Stimulated activated CD8-positive, alpha-beta memory T cell treated with anti-CD3 and anti-CD28 coated beads, Interleukin-15, amount 100 ng/mL, for 1 hour (primary cell): ENCODE measurements around the gene IRAK1.

Experiments used
- DNase-seq: peaks from one replicate; pipeline ENCODE4 v3.0.0-alpha.2; 2020; ENCODE audit warnings: low read depth

The IRAK1 gene

GRCh38 chrX:154040307-154040756 lies 20.6 kb upstream of the IRAK1 start:
- no peak for DNase-seq

- no peak for DNase-seq
Observed at GRCh38 chrX:154039577-154039976, 19.9 kb upstream of the IRAK1 start.

GRCh38 chrX:154038656-154039055 lies 19.0 kb upstream of the IRAK1 start:
- DNase-seq, result no peak

GRCh38 chrX:154037754-154038153 lies 18.1 kb upstream of the IRAK1 start:
- DNase-seq, result no peak

GRCh38 chrX:154036513-154036912 lies 16.8 kb upstream of the IRAK1 start:
- DNase-seq, result no peak

GRCh38 chrX:154033848-154034247 lies 14.1 kb upstream of the IRAK1 start:
- DNase-seq, result no peak

- DNase-seq, result no peak
Observed at GRCh38 chrX:154032653-154033052, 13.0 kb upstream of the IRAK1 start.

- DNase-seq, result no peak
Observed at GRCh38 chrX:154032160-154032559, 12.5 kb upstream of the IRAK1 start.

- DNase-seq, result no peak
Observed at GRCh38 chrX:154030715-154031305, 11.1 kb upstream of the IRAK1 start.

GRCh38 chrX:154030266-154030665 lies 10.6 kb upstream of the IRAK1 start:
- no peak for DNase-seq

- no peak for DNase-seq
Observed at GRCh38 chrX:154029439-154029838, 9.7 kb upstream of the IRAK1 start.

GRCh38 chrX:154028502-154029184 lies 8.9 kb upstream of the IRAK1 start:
- no peak for DNase-seq

- no peak for DNase-seq
Observed at GRCh38 chrX:154027986-154028385, 8.3 kb upstream of the IRAK1 start.

GRCh38 chrX:154027022-154027402 lies 7.3 kb upstream of the IRAK1 start:
- no peak for DNase-seq

GRCh38 chrX:154026136-154027021 lies 6.7 kb upstream of the IRAK1 start:
- DNase-seq, result no peak

- DNase-seq, result no peak
Observed at GRCh38 chrX:154025230-154025629, 5.5 kb upstream of the IRAK1 start.

GRCh38 chrX:154024271-154024670 lies 4.6 kb upstream of the IRAK1 start:
- no peak for DNase-seq

- no peak for DNase-seq
Observed at GRCh38 chrX:154023276-154024000, 3.7 kb upstream of the IRAK1 start.

GRCh38 chrX:154022108-154022507 lies 2.4 kb upstream of the IRAK1 start:
- no peak for DNase-seq

- no peak for DNase-seq
Observed at GRCh38 chrX:154021131-154021611, 1.5 kb upstream of the IRAK1 start.

- DNase-seq, result no peak
Observed at GRCh38 chrX:154020536-154021115, 924 bp upstream of the IRAK1 start.
